ENCODE data around the gene MEIG1. TPM values are rescaled to one million over a fixed set of nuclear protein-coding genes. Genes with fewer than 3 reads are reported as not detected.
"Not testable (repeated sequence)": the region's sequence is repeated elsewhere in the genome, so short reads cannot be mapped to it uniquely, and the experiment has no call there.

MEIG1 gene, protein sequence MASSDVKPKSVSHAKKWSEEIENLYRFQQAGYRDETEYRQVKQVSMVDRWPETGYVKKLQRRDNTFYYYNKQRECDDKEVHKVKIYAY
- 1.2 and 1.9 TPM in 2 replicates for total RNA-seq (2014; rRNA removed; shearing (Covaris generic))

- DNase-seq (ENCODE audit: low spot score), result peak; percentile 86
Measured at GRCh38 chr10:14959221-14960057, at the start of gene MEIG1. MEIG1 (plus strand) TSS chr10:14959388; CDS start chr10:14966469, 7,081 bp downstream.

DNA sequence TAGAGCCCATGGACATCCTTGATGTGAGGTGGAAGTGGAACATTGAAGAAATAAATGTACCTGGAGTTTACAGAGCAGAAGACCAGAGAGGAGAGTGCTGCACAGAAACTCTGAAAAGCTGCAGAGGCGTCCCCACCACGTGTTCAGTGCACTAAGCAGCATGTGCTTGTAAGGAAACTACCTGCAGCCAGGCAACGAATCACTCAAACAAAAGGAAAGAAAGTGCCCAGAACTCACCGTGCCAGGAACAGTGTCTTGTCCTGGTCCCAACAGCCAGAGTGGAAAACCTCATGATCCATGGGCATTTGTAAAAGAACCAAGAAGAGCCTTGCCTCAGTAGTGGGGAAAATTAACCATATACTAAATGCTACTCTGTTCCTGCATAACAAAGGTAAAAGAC lies 48.2 kb upstream of the MEIG1 start:
- no peak for DNase-seq (ENCODE audit: low spot score)

DNA sequence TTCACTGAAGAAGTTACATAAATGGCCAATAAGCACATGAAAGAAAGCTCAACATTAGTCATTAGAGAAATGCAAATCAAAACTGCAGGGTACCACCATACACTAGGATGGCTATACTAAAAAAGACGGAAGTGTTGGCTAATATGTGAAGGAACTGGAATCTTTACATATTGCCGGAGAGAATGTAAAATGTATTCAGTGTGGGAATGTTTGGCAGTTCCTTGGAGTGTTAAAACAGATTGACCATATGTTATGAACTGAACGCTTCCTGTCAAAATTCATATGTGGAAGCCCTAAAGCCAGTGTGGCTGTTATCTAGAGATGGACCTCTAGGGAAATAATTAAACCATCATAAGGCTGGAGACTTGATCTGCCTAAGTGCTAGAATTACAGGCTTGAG lies 47.4 kb upstream of the MEIG1 start:
- no peak for DNase-seq (ENCODE audit: low spot score)

DNA sequence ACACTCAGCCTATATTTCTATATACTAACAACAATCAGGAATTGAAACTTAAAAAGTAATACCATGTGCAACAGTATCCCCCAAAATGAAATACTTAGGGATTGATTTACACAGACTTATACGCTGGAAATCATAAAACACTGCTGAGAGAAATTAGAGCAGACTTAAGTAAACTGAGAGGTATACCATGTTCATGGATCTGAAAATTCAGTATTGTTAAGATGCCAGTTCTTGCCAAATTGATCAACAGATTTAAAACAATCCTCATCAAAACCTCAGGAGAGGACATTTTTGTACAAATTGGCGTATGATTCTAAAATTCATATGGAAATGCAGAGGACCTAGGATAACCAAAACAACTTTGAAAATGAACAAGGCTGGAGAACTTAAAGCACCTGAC lies 42.6 kb upstream of the MEIG1 start:
- no peak for DNase-seq (ENCODE audit: low spot score)

DNA sequence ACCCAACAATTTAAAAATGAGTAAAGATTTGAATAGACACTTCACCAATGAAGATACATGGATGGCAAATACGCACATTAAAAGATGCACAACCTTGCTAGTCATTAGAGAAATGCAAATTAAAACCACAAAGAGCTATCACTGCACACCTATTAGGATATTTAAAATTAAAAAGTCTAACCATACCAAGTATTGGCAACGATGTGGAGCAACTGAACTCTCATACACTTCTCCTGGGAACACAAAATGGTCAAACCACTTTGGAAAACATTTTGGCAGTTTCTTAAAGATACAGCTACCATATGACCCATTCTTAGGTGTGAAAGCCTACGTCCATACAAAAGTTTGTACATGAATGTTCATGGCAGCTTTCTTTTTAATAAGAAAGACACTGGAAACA lies 41.4 kb upstream of the MEIG1 start:
- no peak for DNase-seq (ENCODE audit: low spot score)

DNA sequence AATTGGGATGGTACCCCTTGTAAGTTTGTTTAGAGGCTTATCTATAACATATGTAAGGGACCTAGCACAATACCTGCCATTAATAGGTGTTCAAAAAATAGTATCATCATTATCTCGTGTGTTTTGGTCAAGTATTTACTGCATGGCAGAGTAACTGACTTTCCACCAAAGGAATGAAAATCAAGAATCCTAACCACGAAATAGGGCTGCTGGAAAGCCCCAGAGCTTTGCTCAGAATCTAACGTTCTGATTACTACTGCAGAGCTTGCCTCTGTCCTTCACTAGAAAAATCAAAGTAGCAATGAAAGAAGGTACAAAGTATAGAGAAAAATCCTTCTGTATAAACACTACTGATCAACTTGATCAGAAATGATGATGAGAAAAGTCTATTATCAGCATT lies 40.2 kb upstream of the MEIG1 start:
- DNase-seq (ENCODE audit: low spot score), result no peak

DNA sequence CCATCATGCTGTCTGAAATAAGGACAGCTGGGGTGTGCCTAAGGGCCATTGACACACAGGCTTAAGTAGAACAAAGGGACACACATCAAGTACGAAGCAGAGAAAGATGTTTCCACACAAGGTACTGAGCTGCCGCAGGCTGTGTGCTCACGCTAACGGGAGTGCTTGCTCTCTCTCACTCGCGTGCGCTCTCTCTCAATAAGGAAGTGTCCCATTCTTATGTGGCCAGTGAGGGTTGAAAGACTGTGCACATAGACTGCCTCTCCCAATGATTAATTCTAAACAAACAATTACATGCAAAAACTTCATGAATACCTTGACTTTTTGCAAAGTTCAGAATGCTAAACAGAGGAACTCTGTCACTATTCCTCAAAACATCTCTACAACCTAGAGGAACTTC lies 35.2 kb upstream of the MEIG1 start:
- DNase-seq (ENCODE audit: low spot score), result no peak

DNA sequence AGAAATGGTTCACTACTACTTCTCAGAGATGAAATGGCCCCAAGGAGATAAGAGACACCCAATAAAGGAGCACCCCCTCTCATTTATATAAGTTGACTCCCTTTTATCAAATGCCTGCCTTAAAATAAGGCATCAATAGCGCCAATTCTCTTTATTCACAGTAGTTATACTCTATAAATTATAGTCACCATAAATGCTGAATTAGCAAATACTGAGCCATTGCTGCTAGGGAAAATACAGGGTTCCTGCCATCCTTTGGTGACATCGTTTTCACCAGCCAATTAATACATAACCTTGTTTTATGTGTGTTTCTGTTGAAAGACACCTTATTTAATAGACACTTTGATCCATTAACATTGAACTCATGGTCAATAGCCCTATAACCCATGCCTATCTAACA lies 33.9 kb upstream of the MEIG1 start:
- no peak for DNase-seq (ENCODE audit: low spot score)

DNA sequence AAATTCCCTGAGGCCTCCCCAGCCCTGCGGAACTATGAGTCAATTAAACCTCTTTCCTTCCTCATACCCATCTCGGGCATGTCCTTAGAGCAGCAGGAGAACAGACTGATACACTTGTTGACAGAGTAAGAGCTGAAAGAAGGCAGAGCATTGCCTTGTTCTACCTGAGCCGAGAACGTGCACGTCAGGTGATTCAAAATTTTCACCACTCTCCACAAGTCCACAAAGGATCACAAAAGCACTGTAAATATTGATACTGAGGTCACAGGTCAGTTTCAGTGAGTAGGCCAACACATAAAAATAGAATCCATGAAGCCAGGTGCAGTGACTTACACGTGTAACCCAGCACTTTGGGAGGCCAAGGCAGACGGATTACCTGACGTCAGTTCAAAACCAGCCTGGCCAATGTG lies 33.1 kb upstream of the MEIG1 start:
- no peak for DNase-seq (ENCODE audit: low spot score)

DNA sequence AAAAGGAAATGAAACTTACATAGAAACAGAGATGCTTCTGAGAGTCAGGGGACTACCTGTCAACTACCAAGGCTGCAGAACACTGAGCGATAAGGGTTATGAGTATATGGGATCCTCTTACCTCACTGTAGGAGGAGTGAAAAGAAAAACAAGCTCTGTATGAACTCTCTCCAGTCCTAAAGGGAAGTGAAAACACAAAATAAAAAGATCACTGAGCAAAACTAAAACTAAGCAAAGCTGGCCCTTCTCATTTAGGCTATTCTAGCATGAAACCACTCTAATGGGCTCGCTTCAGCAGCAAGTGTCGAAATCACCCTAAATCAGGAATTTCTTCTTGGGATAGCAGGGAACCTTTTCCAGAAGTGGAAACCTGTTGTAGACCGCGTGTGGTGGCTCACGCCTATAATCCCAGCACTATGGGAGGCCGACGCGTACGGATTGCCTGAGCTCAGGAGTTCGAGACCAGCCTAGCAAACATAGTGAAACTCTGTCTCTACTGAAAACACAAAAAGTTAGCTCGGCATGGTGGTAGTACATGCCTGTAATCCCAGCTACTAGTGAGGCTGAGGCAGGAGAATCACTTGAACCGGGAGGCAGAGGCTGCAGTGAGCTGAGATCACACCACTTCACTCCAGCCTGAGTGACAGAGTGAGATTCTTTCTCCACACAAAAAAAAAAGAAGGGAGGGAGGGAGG lies 32.3 kb upstream of the MEIG1 start:
- DNase-seq (ENCODE audit: low spot score), result no peak

DNA sequence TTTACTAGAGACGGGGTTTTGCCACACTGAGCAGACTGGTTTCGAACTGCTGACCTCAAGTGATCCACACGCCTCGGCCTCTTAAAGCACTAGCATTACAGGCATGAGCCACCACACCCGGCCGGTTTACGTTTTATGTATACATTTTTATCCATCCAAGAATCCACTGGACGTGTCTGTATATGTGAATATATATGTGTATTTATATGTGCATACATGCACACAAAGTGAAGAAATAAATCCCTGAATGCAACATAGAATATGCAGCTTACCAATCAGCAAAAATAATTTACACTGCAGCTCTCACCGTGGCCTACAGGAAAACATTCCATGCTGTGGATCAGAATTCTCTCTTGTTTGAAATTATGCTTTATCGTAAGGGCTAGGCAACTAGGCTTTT lies 28.6 kb upstream of the MEIG1 start:
- DNase-seq (ENCODE audit: low spot score), result no peak

GRCh38 chr10:14936584-14936983 lies 22.6 kb upstream of the MEIG1 start:
- no peak for DNase-seq (ENCODE audit: low spot score)

GRCh38 chr10:14938971-14939370 lies 20.2 kb upstream of the MEIG1 start:
- DNase-seq (ENCODE audit: low spot score), result not testable (repeated sequence)

GRCh38 chr10:14942147-14942949 lies 16.8 kb upstream of the MEIG1 start:
- not testable (repeated sequence) for DNase-seq (ENCODE audit: low spot score)

- not testable (repeated sequence) for DNase-seq (ENCODE audit: low spot score)
Measured at GRCh38 chr10:14942950-14943338, 16.2 kb upstream of the MEIG1 start.

DNA sequence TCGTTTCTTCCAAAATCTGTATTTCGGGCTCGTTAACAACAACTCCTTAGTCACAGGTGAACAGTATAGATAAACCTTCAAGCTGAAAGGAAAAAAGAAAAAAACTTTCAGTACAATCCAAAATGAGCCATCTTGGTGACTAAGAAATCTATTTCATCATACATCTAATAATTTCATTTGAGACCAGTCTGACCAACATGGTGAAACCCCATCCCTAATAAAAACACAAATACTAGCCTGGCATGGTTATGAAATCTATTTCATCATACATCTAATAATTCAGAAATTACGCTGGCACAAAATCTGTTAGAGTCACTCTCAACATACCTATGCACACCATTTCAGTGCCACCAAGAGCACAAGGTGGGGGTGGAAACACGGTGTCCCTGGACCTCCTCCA lies 14.1 kb upstream of the MEIG1 start:
- no peak for DNase-seq (ENCODE audit: low spot score)

DNA sequence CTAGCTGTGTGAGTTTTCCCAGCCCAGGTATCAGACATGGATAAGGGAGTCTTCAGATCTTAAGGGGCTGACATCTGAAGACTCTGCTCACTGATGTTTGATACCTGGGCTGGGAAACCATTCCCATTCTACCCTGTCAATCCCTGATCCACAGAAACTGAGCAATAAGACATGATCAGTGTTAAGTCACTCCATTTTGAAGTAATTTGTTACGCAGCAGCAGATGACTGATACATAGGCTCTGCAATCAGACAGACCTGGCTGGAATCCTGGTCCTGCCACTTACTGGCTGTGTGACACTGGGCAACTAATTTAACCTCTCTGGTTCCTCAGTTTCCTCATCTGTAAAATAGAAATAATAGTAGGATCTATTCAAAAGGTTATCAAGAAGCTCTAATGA lies 11.9 kb upstream of the MEIG1 start:
- no peak for DNase-seq (ENCODE audit: low spot score)

- DNase-seq (ENCODE audit: low spot score), result no peak
Measured at GRCh38 chr10:14949291-14949690, 9.9 kb upstream of the MEIG1 start.

GRCh38 chr10:14952851-14953423 lies 6.3 kb upstream of the MEIG1 start:
- no peak for DNase-seq (ENCODE audit: low spot score)

- peak; percentile 13 for DNase-seq (ENCODE audit: low spot score)
Measured at GRCh38 chr10:14953424-14954000, 5.7 kb upstream of the MEIG1 start.

- peak; percentile 76 for DNase-seq (ENCODE audit: low spot score)
Measured at GRCh38 chr10:14954001-14954770, 5.0 kb upstream of the MEIG1 start, which contains the start of gene DCLRE1C. DCLRE1C (minus strand) TSS chr10:14954096; CDS start chr10:14954010, 86 bp downstream.
